Esophagus (tissue), 2 donors: ENCODE results near the gene MYT1. TPM values are rescaled to one million over a fixed set of nuclear protein-coding genes. Genes with fewer than 3 reads are reported as not detected.

ENCODE experiments used
- H3K27ac ChIP-seq, 2 donors: one replicate each; pipeline ENCODE4 v1.5.1; 2013; ENCODE audit warnings: low read depth in 2 of 2, mild to moderate bottlenecking in 2 of 2, inconsistent platforms in 1 of 2, low read length in 1 of 2, moderate library complexity in 1 of 2
- H3K27me3 ChIP-seq, 2 donors: one replicate each; pipeline ENCODE4 v1.6.1; 2013; ENCODE audit warnings: low read length in 2 of 2, control low read depth in 1 of 2, mild to moderate bottlenecking in 1 of 2; ENCODE audit not compliant: insufficient read depth in 2 of 2, control insufficient read depth in 1 of 2
- H3K36me3 ChIP-seq, 2 donors: one replicate each; pipeline ENCODE4 v1.6.1; 2013; ENCODE audit warnings: low read length in 1 of 2; ENCODE audit not compliant: control insufficient read depth in 2 of 2, insufficient read depth in 2 of 2
- H3K4me1 ChIP-seq, 2 donors: one replicate each; pipeline ENCODE4 v1.6.1; 2013; ENCODE audit warnings: low read length in 1 of 2; ENCODE audit not compliant: control insufficient read depth in 2 of 2, insufficient read depth in 2 of 2
- H3K4me3 ChIP-seq, 2 donors: one replicate each; pipeline ENCODE4 v1.5.1; 2013; ENCODE audit warnings: low read length in 2 of 2, mild to moderate bottlenecking in 2 of 2, low read depth in 1 of 2, moderate library complexity in 1 of 2
- H3K9me3 ChIP-seq, 2 donors: one replicate each; pipeline ENCODE4 v1.6.1; 2013; ENCODE audit warnings: mild to moderate bottlenecking in 2 of 2, low read depth in 1 of 2, low read length in 1 of 2, moderate library complexity in 1 of 2; ENCODE audit not compliant: control insufficient read depth in 2 of 2, insufficient read depth in 1 of 2
- WGBS, 2 donors: extraction: QIAGEN DNeasy Blood & Tissue Kit; methylation state at CpG; one replicate each; pipeline ENCODE4 v1.1.7; 2013; 5-methylcytosine and 5-hydroxymethylcytosine counted together
- polyA plus RNA-seq, 2 donors: library from polyadenylated mRNA; stranded (reverse); fragments of 200-250 nt; gene quantifications; one replicate each; pipeline ENCODE4 v1.2.3, GENCODE V29; 2013
- donor health status: healthy with polysubstance abuse.
- donor health status: Bipolar disorder and iron deficiency.

The MYT1 gene
- polyA plus RNA-seq, 2 donors: not detected

GRCh38 chr20:64159286-64159680, 5.0 kb upstream of the MYT1 start:
- H3K4me1 ChIP-seq: peaks cover 0 to 13% of the 10 kb centered on the region in 2 donors
- peaks cover 0 to 5% of the 10 kb centered on the region in 2 donors for H3K27me3 ChIP-seq
- H3K27ac ChIP-seq: no peak overlapping the region
- H3K36me3 ChIP-seq: no peaks in the 10 kb centered on the region
- no peaks in the 10 kb centered on the region for H3K9me3 ChIP-seq
- WGBS, 2 donors: 82 to 83% methylated on average over 8 of the region's 8 CpGs
- no peak overlapping the region for H3K4me3 ChIP-seq

- Histone ChIP-seq H3K27me3 (peaks cover 0 to 5% of the 10 kb centered on the region in 2 donors), H3K36me3 (no peaks in the 10 kb centered on the region)
- WGBS, 2 donors: 43 to 66% methylated on average over 7 of the region's 7 CpGs
These were observed 4.5 kb upstream of the MYT1 start for GRCh38 chr20:64159711-64160110.

GRCh38 chr20:64160118-64160517, 4.1 kb upstream of the MYT1 start:
- 29 to 38% methylated on average over 5 of the region's 5 CpGs for WGBS, 2 donors
- peaks cover 0 to 5% of the 10 kb centered on the region in 2 donors for H3K27me3 ChIP-seq

More at GRCh38 chr20:64159711-64160110, 4.5 kb upstream of the MYT1 start:
- Histone ChIP-seq H3K4me1 (peaks cover 0 to 13% of the 10 kb centered on the region in 2 donors), H3K4me3 (no peak overlapping the region), H3K27ac (no peak overlapping the region), H3K9me3 (no peaks in the 10 kb centered on the region)

GRCh38 chr20:64160526-64161355, 3.5 kb upstream of the MYT1 start:
- peaks cover 0 to 5% of the 10 kb centered on the region in 2 donors for H3K27me3 ChIP-seq
- no peak overlapping the region for H3K4me3 ChIP-seq
- no peak overlapping the region for H3K27ac ChIP-seq
- H3K9me3 ChIP-seq: no peaks in the 10 kb centered on the region
- peaks cover 0 to 13% of the 10 kb centered on the region in 2 donors for H3K4me1 ChIP-seq
- WGBS, 2 donors: 49 to 55% methylated on average over 32 of the region's 32 CpGs
- H3K36me3 ChIP-seq: no peaks in the 10 kb centered on the region

More at GRCh38 chr20:64160118-64160517, 4.1 kb upstream of the MYT1 start:
- peaks cover 0 to 13% of the 10 kb centered on the region in 2 donors for H3K4me1 ChIP-seq
- no peak overlapping the region for H3K4me3 ChIP-seq
- H3K36me3 ChIP-seq: no peaks in the 10 kb centered on the region
- H3K27ac ChIP-seq: no peak overlapping the region
- no peaks in the 10 kb centered on the region for H3K9me3 ChIP-seq

- Histone ChIP-seq H3K4me3 (no peak overlapping the region), H3K27me3 (peaks cover 0 to 8% of the 10 kb centered on the region in 2 donors), H3K27ac (no peak overlapping the region), H3K4me1 (peaks cover 0 to 8% of the 10 kb centered on the region in 2 donors), H3K36me3 (no peaks in the 10 kb centered on the region), H3K9me3 (no peaks in the 10 kb centered on the region)
- WGBS, 2 donors: 17 to 19% methylated on average over 33 of the region's 33 CpGs
These were observed 2.7 kb upstream of the MYT1 start for GRCh38 chr20:64161356-64162238.

- Histone ChIP-seq H3K36me3 (no peaks in the 10 kb centered on the region), H3K27me3 (peaks cover 0 to 8% of the 10 kb centered on the region in 2 donors), H3K9me3 (no peaks in the 10 kb centered on the region), H3K27ac (no peak overlapping the region), H3K4me3 (no peak overlapping the region), H3K4me1 (peaks cover 0 to 2% of the 10 kb centered on the region in 2 donors)
- 47 to 49% methylated on average over 23 of the region's 23 CpGs for WGBS, 2 donors
These were observed 1.9 kb upstream of the MYT1 start for GRCh38 chr20:64162239-64162910.

- H3K36me3 ChIP-seq: no peaks in the 10 kb centered on the region
- H3K27ac ChIP-seq: no peak overlapping the region
- H3K9me3 ChIP-seq: no peaks in the 10 kb centered on the region
- H3K4me1 ChIP-seq: peaks cover 0 to 2% of the 10 kb centered on the region in 2 donors
- 77 to 87% methylated on average over 5 of the region's 5 CpGs for WGBS, 2 donors
- H3K27me3 ChIP-seq: peaks cover 0 to 8% of the 10 kb centered on the region in 2 donors
- H3K4me3 ChIP-seq: no peak overlapping the region
These were observed 503 bp upstream of the MYT1 start for GRCh38 chr20:64163776-64164122.

GRCh38 chr20:64165866-64166600, 1.8 kb downstream of the MYT1 start:
- H3K4me3 ChIP-seq: no peak overlapping the region
- peaks cover 0 to 3% of the 10 kb centered on the region in 2 donors for H3K27me3 ChIP-seq
- H3K9me3 ChIP-seq: no peaks in the 10 kb centered on the region
- no peak overlapping the region for H3K27ac ChIP-seq
- H3K4me1 ChIP-seq: no peaks in the 10 kb centered on the region
- WGBS, 2 donors: 61 to 70% methylated on average over 14 of the region's 14 CpGs
- no peaks in the 10 kb centered on the region for H3K36me3 ChIP-seq
